ENCODE measurements around the gene NCKAP5. TPM values are rescaled to one million over a fixed set of nuclear protein-coding genes. Genes with fewer than 3 reads are reported as not detected.

NCKAP5 gene
- total and polyA plus RNA-seq, 2 donors (not counting 1 experiment from before 2014, with no cell fraction given): not detected

GRCh38 chr2:132725148-132725547, 843.1 kb downstream of the NCKAP5 start:
- TF ChIP-seq CTCF (IDR thresholded peaks at IDR 0.05) (no peak), EZH2 (IDR thresholded peaks at IDR 0.05; ENCODE audit: borderline replicate concordance, insufficient read depth, low read depth, low read length, poor library complexity, severe bottlenecking) (no peak)
- Histone ChIP-seq H3K9me3 (ENCODE audit: control extremely low read depth in 1 of 3, control insufficient read depth in 2 of 3, insufficient read depth in 1 of 3, low read length in 2 of 3) (peaks cover 0 to 2% (median 0%) of the 10 kb centered on the region in 3 donors), H3K4me3 (ENCODE audit: control extremely low read depth in 1 of 5, extremely low read depth in 1 of 5, insufficient read depth in 1 of 5, low read depth in 2 of 5, low read length in 4 of 5) (no peak overlapping the region), H3K79me2 (ENCODE audit: control insufficient read depth, insufficient read depth, low read length) (no peaks in the 10 kb centered on the region), H3K27me3 (replicated peaks in 1 of 4; ENCODE audit: control extremely low read depth in 1 of 4, control insufficient read depth in 3 of 4, insufficient read depth in 4 of 4, low read length in 3 of 4) (no peaks in the 10 kb centered on the region), H3K27ac (ENCODE audit: low read length in 2 of 2) (no peak overlapping the region), H4K20me1 (ENCODE audit: control insufficient read depth, insufficient read depth, low read length, poor library complexity, severe bottlenecking) (no peaks in the 10 kb centered on the region), H2AFZ (ENCODE audit: insufficient read depth, low read depth, low read length, poor library complexity, severe bottlenecking) (no peak overlapping the region), H3K4me2 (replicated peaks; ENCODE audit: low read depth, low read length, poor library complexity, severe bottlenecking) (no peak overlapping the region), H3K9ac (ENCODE audit: low read length) (no peak overlapping the region), H3K36me3 (replicated peaks in 1 of 2; ENCODE audit: control extremely low read depth in 1 of 2, control insufficient read depth in 1 of 2, extremely low read depth in 1 of 2, insufficient read depth in 2 of 2, low read length in 1 of 2) (no peaks in the 10 kb centered on the region), H3K4me1 (ENCODE audit: control insufficient read depth in 2 of 2, insufficient read depth in 2 of 2, low read length in 2 of 2) (no peaks in the 10 kb centered on the region)
- Mint-ChIP-seq H3K9me3 (ENCODE audit: insufficient read depth) (no peaks in the 10 kb centered on the region), H3K4me1 (no peaks in the 10 kb centered on the region), H3K27me3 (no peaks in the 10 kb centered on the region), H3K4me3 (no peak overlapping the region), H3K27ac (no peak overlapping the region)
- intact Hi-C loops (cut with micrococcal nuclease): no loop called here
- POLR2A ChIA-PET: no interaction called here
- no CpG with 5 or more reads among the region's 1 CpG for WGBS (ENCODE audit: insufficient coverage)
- CTCF ChIA-PET: no interaction called here
- ATAC-seq (ENCODE audit: low read depth) (no peak), DNase-seq (no peak)

GRCh38 chr2:132721938-132722337, 846.3 kb downstream of the NCKAP5 start:
- H3K36me3 ChIP-seq (replicated peaks in 1 of 2; ENCODE audit: control extremely low read depth in 1 of 2, control insufficient read depth in 1 of 2, extremely low read depth in 1 of 2, insufficient read depth in 2 of 2, low read length in 1 of 2): no peaks in the 10 kb centered on the region
- ChIA-PET CTCF (no interaction called here), POLR2A (no interaction called here)
- H3K27ac Mint-ChIP-seq: no peak overlapping the region
- H3K4me2 ChIP-seq (replicated peaks; ENCODE audit: low read depth, low read length, poor library complexity, severe bottlenecking): no peak overlapping the region
- ATAC-seq (ENCODE audit: low read depth) (no peak), DNase-seq (no peak)
- TF ChIP-seq EZH2 (IDR thresholded peaks at IDR 0.05; ENCODE audit: borderline replicate concordance, insufficient read depth, low read depth, low read length, poor library complexity, severe bottlenecking) (no peak), CTCF (IDR thresholded peaks at IDR 0.05) (no peak)
- no peak overlapping the region for H3K4me3 Mint-ChIP-seq
- no peak overlapping the region for H3K9ac ChIP-seq (ENCODE audit: low read length)
- no peaks in the 10 kb centered on the region for H3K27me3 Mint-ChIP-seq
- no peak overlapping the region for H3K4me3 ChIP-seq (ENCODE audit: control extremely low read depth in 1 of 5, extremely low read depth in 1 of 5, insufficient read depth in 1 of 5, low read depth in 2 of 5, low read length in 4 of 5)
- no peak overlapping the region for H2AFZ ChIP-seq (ENCODE audit: insufficient read depth, low read depth, low read length, poor library complexity, severe bottlenecking)
- H3K4me1 ChIP-seq (ENCODE audit: control insufficient read depth in 2 of 2, insufficient read depth in 2 of 2, low read length in 2 of 2): no peaks in the 10 kb centered on the region
- no peaks in the 10 kb centered on the region for H3K9me3 Mint-ChIP-seq (ENCODE audit: insufficient read depth)
- H3K9me3 ChIP-seq (ENCODE audit: control extremely low read depth in 1 of 3, control insufficient read depth in 2 of 3, insufficient read depth in 1 of 3, low read length in 2 of 3): no peaks in the 10 kb centered on the region
- 100% methylated on average over 2 of the region's 2 CpGs for WGBS (ENCODE audit: insufficient coverage)
- no peaks in the 10 kb centered on the region for H3K27me3 ChIP-seq (replicated peaks in 1 of 4; ENCODE audit: control extremely low read depth in 1 of 4, control insufficient read depth in 3 of 4, insufficient read depth in 4 of 4, low read length in 3 of 4)
- no peaks in the 10 kb centered on the region for H3K79me2 ChIP-seq (ENCODE audit: control insufficient read depth, insufficient read depth, low read length)
- no peaks in the 10 kb centered on the region for H3K4me1 Mint-ChIP-seq
- H4K20me1 ChIP-seq (ENCODE audit: control insufficient read depth, insufficient read depth, low read length, poor library complexity, severe bottlenecking): no peaks in the 10 kb centered on the region
- intact Hi-C loops (cut with micrococcal nuclease): no loop called here
- H3K27ac ChIP-seq (ENCODE audit: low read length in 2 of 2): no peak overlapping the region
